TTC549 (cell line): ENCODE data around the gene RGN.
"Not testable (repeated sequence)": the region's sequence is repeated elsewhere in the genome, so short reads cannot be mapped to it uniquely, and the experiment has no call there.

ENCODE experiments used
- FAIRE-seq: peaks from 2 replicates; lab custom pipeline; 2012; peaks lifted over from hg19 to GRCh38; lab: Jason Lieb, UNC

The RGN gene

DNA sequence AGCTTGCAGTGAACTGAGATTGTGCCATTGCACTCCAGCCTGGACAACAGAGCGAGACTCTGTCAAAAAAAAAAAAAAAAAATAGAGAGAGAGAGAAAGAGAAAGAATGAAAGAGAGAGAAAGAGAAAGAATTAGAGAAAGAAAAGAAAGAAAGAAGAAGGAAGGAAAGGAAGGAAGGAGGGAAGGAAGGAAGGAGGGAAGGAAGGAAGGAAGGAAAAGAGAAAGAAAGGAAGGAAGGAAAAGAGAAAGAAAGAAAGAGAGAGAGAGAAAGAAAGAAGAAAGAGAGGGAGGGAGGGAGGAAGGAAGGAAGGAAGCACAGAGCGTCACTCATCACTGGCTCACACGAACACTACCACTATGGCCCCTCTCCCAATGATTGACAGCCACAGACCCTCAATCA lies 46.2 kb downstream of the RGN start:
- FAIRE-seq: not testable (repeated sequence)

DNA sequence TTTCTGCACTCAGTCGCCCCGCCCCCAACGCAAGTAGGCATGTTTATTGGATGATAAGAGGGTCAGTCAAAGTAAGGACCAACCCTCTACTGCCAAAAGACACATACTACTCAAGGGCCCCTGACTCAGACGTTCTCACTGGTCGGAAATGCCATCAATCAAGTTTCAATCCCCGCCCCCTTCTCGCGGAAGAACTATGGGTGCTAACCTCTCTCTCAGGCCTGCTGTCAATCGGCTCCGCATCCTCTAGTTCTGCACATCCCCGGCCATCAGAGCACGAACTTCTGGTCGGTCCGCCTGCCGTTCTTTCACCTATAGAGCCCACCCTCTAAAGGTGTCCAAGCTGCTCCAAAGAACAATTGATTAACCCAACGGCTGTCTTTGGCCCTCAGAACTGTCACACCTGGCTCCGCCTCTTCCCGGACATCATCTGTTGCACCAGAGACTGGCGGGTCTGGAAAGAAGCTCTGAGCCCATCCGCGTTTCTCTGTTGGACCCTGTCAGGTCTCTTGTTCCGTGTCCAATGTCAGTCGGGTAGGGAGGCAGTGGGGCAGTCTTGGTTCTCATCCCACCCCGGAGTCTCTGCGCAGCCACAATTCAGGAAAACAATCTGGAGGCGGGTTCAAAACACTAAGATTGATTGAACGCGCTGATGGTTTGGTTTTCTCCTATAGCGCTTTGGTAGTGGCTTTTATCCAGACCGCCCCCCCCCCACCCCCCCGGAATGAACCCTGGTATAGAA lies 51.1 kb downstream of the RGN start:
- no peak for FAIRE-seq

DNA sequence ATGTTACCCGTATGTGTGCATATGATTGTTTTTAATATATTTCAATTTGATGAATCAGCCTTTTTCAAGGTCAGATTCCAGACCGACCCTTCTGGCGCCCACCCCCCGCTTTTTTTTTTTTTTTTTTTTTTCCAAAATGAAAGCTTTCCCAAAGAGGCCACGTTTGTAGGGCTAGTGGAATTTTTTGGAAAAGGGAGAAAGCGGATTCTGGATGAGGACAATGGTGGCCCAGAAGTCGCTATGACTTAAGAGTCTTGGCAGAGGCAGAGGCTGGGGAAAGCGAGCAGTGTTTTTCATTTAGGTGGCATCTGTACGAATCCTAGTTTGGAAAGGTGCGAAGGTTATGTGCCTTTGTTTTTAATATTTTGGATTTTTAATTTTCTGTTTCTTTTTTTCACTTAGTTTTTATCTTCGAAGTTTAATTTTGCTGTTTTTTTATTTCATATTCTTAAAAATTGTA lies 51.7 kb downstream of the RGN start:
- FAIRE-seq: no peak

DNA sequence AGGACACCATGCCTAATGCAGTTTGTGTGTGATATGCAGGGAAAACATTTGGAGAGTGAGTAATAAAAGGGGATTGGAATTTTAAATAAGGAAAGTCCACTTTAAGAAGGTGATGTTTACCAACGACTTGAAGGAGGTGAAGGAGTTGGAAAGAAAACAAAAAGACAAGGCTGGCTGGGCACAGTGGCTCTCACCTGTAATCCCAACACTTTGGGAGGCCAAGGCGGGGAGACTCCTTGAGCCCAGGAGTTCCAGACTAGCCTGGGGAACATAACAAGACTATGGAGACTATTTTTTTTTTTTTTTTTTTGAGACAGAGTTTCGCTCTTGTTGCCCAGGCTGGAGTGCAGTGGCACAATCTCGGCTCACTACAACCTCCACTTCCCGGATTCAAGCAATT lies 55.2 kb downstream of the RGN start:
- FAIRE-seq: no peak

DNA sequence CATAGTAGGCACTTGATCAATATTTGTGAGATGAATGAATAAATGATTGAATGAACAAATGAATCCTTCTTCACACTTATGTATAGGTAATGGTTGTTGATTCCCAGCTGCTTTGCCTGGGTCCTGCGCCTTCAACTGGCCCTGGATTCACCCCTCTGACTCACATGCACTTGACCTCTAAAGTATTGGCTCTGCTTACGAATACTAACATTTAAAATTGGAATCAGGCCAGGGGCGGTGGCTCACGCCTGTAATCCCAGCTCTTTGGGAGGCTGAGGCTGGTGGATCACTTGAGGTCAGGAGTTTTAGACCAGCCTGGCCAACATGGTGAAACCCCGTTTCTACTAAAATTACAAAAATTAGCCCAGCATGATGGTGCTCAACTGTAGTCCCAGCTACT lies 57.4 kb downstream of the RGN start:
- not testable (repeated sequence) for FAIRE-seq

DNA sequence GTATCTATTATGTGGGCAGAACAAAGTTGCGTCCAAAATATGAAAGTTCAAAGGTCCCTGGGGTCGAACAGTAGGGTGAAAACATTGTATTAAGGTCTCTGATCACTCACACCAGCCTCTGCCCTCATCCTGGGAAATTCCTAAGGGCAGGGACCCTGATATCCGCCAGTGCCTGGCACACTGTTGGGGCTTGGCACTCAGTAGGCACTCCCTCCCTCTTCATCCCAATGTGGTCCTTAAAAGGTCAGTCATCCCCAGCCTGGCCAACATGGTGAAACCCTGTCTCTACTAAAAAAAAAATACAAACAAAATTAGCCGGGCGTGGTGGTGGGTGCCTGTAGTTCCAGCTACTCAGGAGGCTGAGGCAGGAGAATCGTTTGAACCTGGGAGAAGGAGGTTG lies 59.9 kb downstream of the RGN start:
- no peak for FAIRE-seq
